Tibial nerve (tissue), 3 donors: Measurements from ENCODE around the gene CFAP99.

Experiments used
- POLR2A ChIP-seq, 2 donors: fragments of 450-650 bp; IDR thresholded peaks; one replicate each; pipeline ENCODE4 v1.6.1; 2017; ENCODE audit warnings: antibody characterized with exemption in 2 of 2, mild to moderate bottlenecking in 2 of 2, moderate library complexity in 2 of 2
- TF ChIP-seq, protein P1 (sequence below), 5 experiments: fragments of 200-600 bp in 3 of 5; fragments of 450-650 bp in 2 of 5; sonication (generic) in 3 of 5; IDR thresholded peaks; one replicate each; pipeline ENCODE4 v1.5.1; 2016 to 2019; ENCODE audit warnings: antibody characterized with exemption in 5 of 5, mild to moderate bottlenecking in 3 of 5, moderate library complexity in 2 of 5

DNA sequence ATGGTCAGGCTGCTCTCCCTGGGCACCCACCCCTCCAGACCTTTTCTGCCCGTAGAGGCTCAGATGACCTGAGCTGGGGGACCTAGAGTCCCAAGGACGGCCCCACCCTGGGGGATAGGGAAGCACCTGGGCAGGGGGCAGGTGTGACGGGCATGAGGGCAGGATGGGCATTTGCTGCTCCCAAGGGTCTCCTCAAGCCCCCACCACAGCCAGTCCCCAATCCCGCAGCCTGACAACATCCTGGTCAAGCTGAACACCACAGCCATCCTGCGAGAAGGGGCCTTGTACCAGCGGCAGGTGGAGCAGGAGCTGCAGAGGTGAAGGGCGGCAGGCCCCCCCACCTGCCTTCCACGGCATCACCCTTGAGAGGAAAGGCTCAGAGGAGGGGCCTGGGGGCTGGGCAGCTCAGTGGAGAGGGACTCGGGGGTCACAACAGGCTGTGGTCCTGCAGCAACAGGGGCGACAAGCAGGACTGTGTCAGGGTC, 32.3 kb downstream of the CFAP99 start:
- TF ChIP-seq, protein P1, sequence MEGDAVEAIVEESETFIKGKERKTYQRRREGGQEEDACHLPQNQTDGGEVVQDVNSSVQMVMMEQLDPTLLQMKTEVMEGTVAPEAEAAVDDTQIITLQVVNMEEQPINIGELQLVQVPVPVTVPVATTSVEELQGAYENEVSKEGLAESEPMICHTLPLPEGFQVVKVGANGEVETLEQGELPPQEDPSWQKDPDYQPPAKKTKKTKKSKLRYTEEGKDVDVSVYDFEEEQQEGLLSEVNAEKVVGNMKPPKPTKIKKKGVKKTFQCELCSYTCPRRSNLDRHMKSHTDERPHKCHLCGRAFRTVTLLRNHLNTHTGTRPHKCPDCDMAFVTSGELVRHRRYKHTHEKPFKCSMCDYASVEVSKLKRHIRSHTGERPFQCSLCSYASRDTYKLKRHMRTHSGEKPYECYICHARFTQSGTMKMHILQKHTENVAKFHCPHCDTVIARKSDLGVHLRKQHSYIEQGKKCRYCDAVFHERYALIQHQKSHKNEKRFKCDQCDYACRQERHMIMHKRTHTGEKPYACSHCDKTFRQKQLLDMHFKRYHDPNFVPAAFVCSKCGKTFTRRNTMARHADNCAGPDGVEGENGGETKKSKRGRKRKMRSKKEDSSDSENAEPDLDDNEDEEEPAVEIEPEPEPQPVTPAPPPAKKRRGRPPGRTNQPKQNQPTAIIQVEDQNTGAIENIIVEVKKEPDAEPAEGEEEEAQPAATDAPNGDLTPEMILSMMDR (IDR thresholded peaks at IDR 0.05) = no peak
- no peak for TF ChIP-seq POLR2A (IDR thresholded peaks at IDR 0.05)
